H1 (cell line): ENCODE measurements around the gene MID1. TPM values are rescaled to one million over a fixed set of nuclear protein-coding genes. Genes with fewer than 3 reads are reported as not detected.

ENCODE experiments used
- CTCF ChIA-PET: fragments of 300-600 bp; sonication (Branson Sonifier 250); formaldehyde crosslinking; loops from one replicate; lab custom pipeline; 2021; ENCODE audit not compliant: partially characterized antibody; lab: Charles Lee
- POLR2A ChIA-PET: fragments of 300-600 bp; sonication (Branson Sonifier 250); formaldehyde crosslinking; loops from one replicate; lab custom pipeline; 2021; ENCODE audit warnings: inconsistent platforms; ENCODE audit not compliant: partially characterized antibody; lab: Charles Lee
- DNase-seq, 2 experiments: peaks; one replicate each; pipeline versions ENCODE4 v3.0.0 to v3.0.0-alpha.2; 2010 to 2022; ENCODE audit warnings: low spot score in 2 of 2, low read depth in 1 of 2, mixed read lengths in 1 of 2
- FAIRE-seq: peaks from 2 replicates; lab custom pipeline; 2011; peaks lifted over from hg19 to GRCh38; lab: Jason Lieb, UNC
- H2AFZ ChIP-seq: 2 replicates; pipeline ENCODE4 v1.8.1; 2012; ENCODE audit warnings: low read length, inconsistent platforms
- H2AK5ac ChIP-seq: 2 replicates; pipeline ENCODE4 v1.6.1; 2013; ENCODE audit warnings: low read depth, low read length
- H2BK120ac ChIP-seq: replicated peaks from 2 replicates; pipeline ENCODE3; 2013; ENCODE audit warnings: low read depth, low read length, inconsistent platforms
- H2BK12ac ChIP-seq: 2 replicates; pipeline ENCODE4 v1.6.1; 2013; ENCODE audit warnings: low read depth, low read length
- H2BK15ac ChIP-seq: 2 replicates; pipeline ENCODE4 v1.6.1; 2013; ENCODE audit warnings: low read length
- H2BK20ac ChIP-seq: 2 replicates; pipeline ENCODE4 v1.6.1; 2013; ENCODE audit warnings: low read length
- H2BK5ac ChIP-seq: 2 replicates; pipeline ENCODE4 v1.6.1; 2013; ENCODE audit warnings: low read depth, low read length
- H3K14ac ChIP-seq: 2 replicates; pipeline ENCODE4 v1.6.1; 2013; ENCODE audit warnings: inconsistent platforms; ENCODE audit not compliant: insufficient read length
- H3K18ac ChIP-seq: 2 replicates; pipeline ENCODE4 v1.6.1; 2013; ENCODE audit warnings: low read length; ENCODE audit errors: extremely low read depth
- H3K23ac ChIP-seq: 2 replicates; pipeline ENCODE4 v1.6.1; 2013; ENCODE audit warnings: inconsistent platforms; ENCODE audit not compliant: insufficient read length
- H3K23me2 ChIP-seq: 2 replicates; pipeline ENCODE4 v1.6.1; 2013; ENCODE audit warnings: low read depth, low read length
- H3K27ac ChIP-seq: 2 replicates; pipeline ENCODE4 v1.6.1; 2011; ENCODE audit warnings: low read depth, low read length, inconsistent platforms
- H3K27me3 ChIP-seq, 4 experiments: replicated peaks in 1 of 4; 1 replicate in 1 of 4; 2 replicates in 3 of 4; pipeline versions ENCODE4 v1.6.1 to v1.8.1; 2011 to 2013; ENCODE audit warnings: low read length in 3 of 4, mild to moderate bottlenecking in 3 of 4, inconsistent platforms in 2 of 4, mixed read lengths in 2 of 4, moderate library complexity in 1 of 4; ENCODE audit not compliant: control insufficient read depth in 3 of 4, insufficient read depth in 3 of 4; ENCODE audit errors: extremely low read depth in 1 of 4
- H3K36me3 ChIP-seq, 4 experiments: 2 replicates each; pipeline versions ENCODE4 v1.6.1 to v1.8.1; 2011 to 2013; ENCODE audit warnings: mild to moderate bottlenecking in 4 of 4, low read length in 3 of 4, moderate library complexity in 2 of 4, control low read depth in 1 of 4, inconsistent platforms in 1 of 4; ENCODE audit not compliant: insufficient read depth in 4 of 4, control insufficient read depth in 2 of 4
- H3K4ac ChIP-seq: replicated peaks from 2 replicates; pipeline ENCODE3; 2013; ENCODE audit warnings: low read length, low read depth, mixed read lengths, inconsistent platforms; ENCODE audit not compliant: insufficient read length
- H3K4me1 ChIP-seq, 4 experiments: replicated peaks in 1 of 4; 1 replicate in 1 of 4; 2 replicates in 3 of 4; pipeline versions ENCODE4 v1.6.1 to v1.8.1; 2011 to 2013; ENCODE audit warnings: low read length in 3 of 4, inconsistent platforms in 2 of 4, mixed read lengths in 1 of 4; ENCODE audit not compliant: insufficient read depth in 4 of 4, control insufficient read depth in 3 of 4
- H3K4me2 ChIP-seq, 2 experiments: 2 replicates each; pipeline versions ENCODE4 v1.6.1 to v1.8.1; 2011 to 2013; ENCODE audit warnings: low read depth in 2 of 2, low read length in 2 of 2, control low read depth in 1 of 2, inconsistent platforms in 1 of 2, mild to moderate bottlenecking in 1 of 2; ENCODE audit not compliant: insufficient read depth in 1 of 2
- H3K4me3 ChIP-seq, 4 experiments: fragments of 200-600, 300-600 bp in 1 of 4; sonication (generic), shearing (Covaris generic), sonication (Bioruptor Twin) in 1 of 4; 2 replicates each; pipeline versions ENCODE4 v1.5.1 to v1.8.1; 2011 to 2016; ENCODE audit warnings: low read length in 4 of 4, low read depth in 3 of 4, control low read depth in 2 of 4, inconsistent platforms in 2 of 4, mild to moderate bottlenecking in 2 of 4, mixed read lengths in 1 of 4, moderate library complexity in 1 of 4; ENCODE audit not compliant: insufficient read depth in 2 of 4; ENCODE audit errors: extremely low read depth in 1 of 4
- H3K56ac ChIP-seq: replicated peaks from 2 replicates; pipeline ENCODE3; 2013; ENCODE audit warnings: low read depth, mild to moderate bottlenecking, mixed read lengths, low read length, inconsistent platforms; ENCODE audit not compliant: insufficient read length
- H3K79me1 ChIP-seq: 2 replicates; pipeline ENCODE4 v1.6.1; 2013; ENCODE audit warnings: low read depth, low read length, control low read depth
- H3K79me2 ChIP-seq, 2 experiments: 2 replicates each; pipeline versions ENCODE4 v1.6.1 to v1.8.1; 2012 to 2013; ENCODE audit warnings: low read length in 2 of 2, mild to moderate bottlenecking in 2 of 2, inconsistent platforms in 1 of 2; ENCODE audit not compliant: insufficient read depth in 2 of 2, control insufficient read depth in 1 of 2
- H3K9ac ChIP-seq, 4 experiments: replicated peaks in 1 of 4; 1 replicate in 1 of 4; 2 replicates in 3 of 4; pipeline versions ENCODE4 v1.6.1 to v1.8.1; 2011 to 2013; ENCODE audit warnings: low read depth in 3 of 4, low read length in 3 of 4, control low read depth in 2 of 4, mild to moderate bottlenecking in 2 of 4, moderate library complexity in 2 of 4, inconsistent platforms in 1 of 4; ENCODE audit errors: extremely low read depth in 1 of 4
- H3K9me3 ChIP-seq, 2 experiments: 2 replicates each; pipeline versions ENCODE4 v1.6.1 to v1.8.1; 2012 to 2013; ENCODE audit warnings: mild to moderate bottlenecking in 2 of 2, moderate library complexity in 2 of 2, control low read depth in 1 of 2, inconsistent platforms in 1 of 2, low read depth in 1 of 2, low read length in 1 of 2, mixed read lengths in 1 of 2; ENCODE audit not compliant: insufficient read depth in 2 of 2
- H4K20me1 ChIP-seq, 2 experiments: replicated peaks in 1 of 2; 2 replicates each; pipeline versions ENCODE3 to v1.8.1; 2011 to 2013; ENCODE audit warnings: inconsistent platforms in 2 of 2, low read length in 2 of 2, mild to moderate bottlenecking in 1 of 2; ENCODE audit not compliant: insufficient read depth in 2 of 2, control insufficient read depth in 1 of 2
- H4K5ac ChIP-seq: 2 replicates; pipeline ENCODE4 v1.6.1; 2013; ENCODE audit warnings: low read length, low read depth, mixed read lengths, inconsistent platforms; ENCODE audit not compliant: insufficient read length
- H4K8ac ChIP-seq: 2 replicates; pipeline ENCODE4 v1.8.0; 2013; ENCODE audit warnings: mild to moderate bottlenecking, moderate library complexity, low read length, inconsistent platforms; ENCODE audit not compliant: insufficient read depth; ENCODE audit errors: extremely low read depth
- H4K91ac ChIP-seq: replicated peaks from 2 replicates; pipeline ENCODE3; 2013; ENCODE audit warnings: low read length, mixed read lengths, inconsistent platforms; ENCODE audit not compliant: insufficient read length
- WGBS, 2 experiments: shearing (Covaris generic) in 1 of 2; methylation state at CpG; one replicate each; pipeline versions ENCODE4 v1.1.6 to v1.1.7; 2013 to 2015; ENCODE audit warnings: low lambda C conversion rate in 2 of 2, mixed read lengths in 2 of 2, inconsistent platforms in 1 of 2, low coverage in 1 of 2, missing lambda C conversion rate in 1 of 2; ENCODE audit not compliant: insufficient replicate concordance in 2 of 2, insufficient coverage in 1 of 2, insufficient read length in 1 of 2; ENCODE audit errors: extremely low coverage in 1 of 2, missing lambda C conversion rate in 1 of 2; 5-methylcytosine and 5-hydroxymethylcytosine counted together
- polyA plus RNA-seq, 7 experiments: library from polyadenylated mRNA; depleted of rRNA in 3 of 7; stranded (reverse) in 5 of 7; unstranded in 2 of 7; fragments of >200 nt in 5 of 7; fragments of 200-250 nt in 2 of 7; gene quantifications; 1 replicate in 5 of 7; 2 replicates in 1 of 7; 4 replicates in 1 of 7; pipeline versions ENCODE4 v1.2.1 to v1.2.3, GENCODE V29; 2011 to 2013; ENCODE audit warnings: missing spikeins in 2 of 7, mixed read lengths in 2 of 7
- total RNA-seq: library from RNA; stranded (reverse); fragmentation: NEBNext Ultra II Directional; extraction: Animal tissue kit (Norgen Biotek cat#: 25700); gene quantifications from 2 replicates; pipeline ENCODE4 v1.2.1, GENCODE V29; 2021
- TF ChIP-seq, protein P1 (sequence below): IDR thresholded peaks from 2 replicates; pipeline ENCODE4 v1.6.1; 2012; ENCODE audit warnings: inconsistent platforms

The MID1 gene
- total and polyA plus RNA-seq, 2 of the 8 experiments (the other 6 are each of a cell fraction or from before 2014, with no cell fraction given): 12.9 to 54.3 TPM

DNA sequence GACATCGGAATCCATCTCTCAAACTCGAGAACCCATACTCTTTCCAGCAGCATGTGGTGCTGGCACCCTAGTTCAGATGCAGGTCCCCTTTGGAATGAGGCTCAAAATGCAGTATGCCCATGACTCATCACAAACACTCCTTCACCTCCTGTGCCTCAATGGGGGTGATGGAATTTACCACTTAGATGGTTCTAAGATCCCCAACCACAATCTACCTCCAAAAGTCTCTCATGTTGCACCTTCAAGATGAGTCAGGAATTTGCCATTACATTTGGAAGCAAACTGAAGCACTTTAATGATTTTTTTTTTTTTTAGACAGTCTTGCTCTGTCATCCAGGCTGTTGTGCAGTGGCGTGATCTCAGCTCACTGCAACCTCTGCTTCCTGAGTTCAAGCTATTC, 8.5 kb upstream of the MID1 start:
- Histone ChIP-seq H3K23me2 (no peaks in the 10 kb centered on the region), H2AFZ (no peak overlapping the region), H2AK5ac (no peak overlapping the region), H3K23ac (no peak overlapping the region), H3K36me3 (no peaks in the 10 kb centered on the region), H3K79me2 (no peaks in the 10 kb centered on the region), H3K4me1 (no peaks in the 10 kb centered on the region), H3K18ac (no peak overlapping the region), H3K9ac (no peak overlapping the region)
- DNase-seq: no peak
- TF ChIP-seq, protein P1, sequence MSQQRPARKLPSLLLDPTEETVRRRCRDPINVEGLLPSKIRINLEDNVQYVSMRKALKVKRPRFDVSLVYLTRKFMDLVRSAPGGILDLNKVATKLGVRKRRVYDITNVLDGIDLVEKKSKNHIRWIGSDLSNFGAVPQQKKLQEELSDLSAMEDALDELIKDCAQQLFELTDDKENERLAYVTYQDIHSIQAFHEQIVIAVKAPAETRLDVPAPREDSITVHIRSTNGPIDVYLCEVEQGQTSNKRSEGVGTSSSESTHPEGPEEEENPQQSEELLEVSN: no peak
- TF ChIP-seq, all 59 proteins: peak for 0
- Histone ChIP-seq H3K27me3 (no peaks in the 10 kb centered on the region), H3K27ac (no peak overlapping the region), H4K8ac (no peak overlapping the region), H4K5ac (no peak overlapping the region), H3K4ac (no peak overlapping the region), H2BK15ac (no peak overlapping the region), H2BK120ac (no peak overlapping the region), H3K4me3 (no peak overlapping the region), H2BK5ac (no peak overlapping the region), H4K20me1 (no peaks in the 10 kb centered on the region), H3K4me2 (no peak overlapping the region), H3K56ac (no peak overlapping the region), H4K91ac (no peak overlapping the region), H2BK20ac (no peak overlapping the region), H3K14ac (no peak overlapping the region), H2BK12ac (no peak overlapping the region), H3K79me1 (no peaks in the 10 kb centered on the region), H3K9me3 (no peaks in the 10 kb centered on the region)
- WGBS, 2 experiments: 84% methylated on average over 2 of the region's 3 CpGs; no CpG with 5 or more reads in 1 of the 2 experiments
- no peak for FAIRE-seq
- ChIA-PET CTCF (interaction anchor here (0.8 kb wide), 1 partner anchor 96 kb away, joined by 3 read pairs; no protein-coding TSS in a partner anchor), POLR2A (interaction anchor here (1.0 kb wide), 1 partner anchor 94 kb away, joined by 3 read pairs; no protein-coding TSS in a partner anchor)
